ENCODE measurements around the gene SLC38A11. TPM values are rescaled to one million over a fixed set of nuclear protein-coding genes. Genes with fewer than 3 reads are reported as not detected.

SLC38A11 gene
- total and polyA plus RNA-seq, 2 experiments from 2014 or later, result not detected

- Mint-ChIP-seq H3K36me3 (ENCODE audit: low read depth) (no peaks in the 10 kb centered on the region), H3K27me3 (ENCODE audit: insufficient read depth, low read depth, poor library complexity) (no peaks in the 10 kb centered on the region), H3K4me1 (no peaks in the 10 kb centered on the region), H3K27ac (no peak overlapping the region), H3K4me3 (no peak overlapping the region), H3K9me3 (no peaks in the 10 kb centered on the region)
- H3K4me2 ChIP-seq, result no peak overlapping the region
- H3K9me2 ChIP-seq (ENCODE audit: insufficient read depth), result no peaks in the 10 kb centered on the region
- TF ChIP-seq NANOG (IDR thresholded peaks at IDR 0.05; ENCODE audit: borderline replicate concordance) (no peak), JUNB (IDR thresholded peaks at IDR 0.05; ENCODE audit: unreplicated experiment) (no peak), CREB1 (CRISPR knock-in tag; IDR thresholded peaks at IDR 0.05; ENCODE audit: low read depth) (no peak), ZNF331 (CRISPR knock-in tag; IDR thresholded peaks at IDR 0.05; ENCODE audit: low read depth) (no peak), EZH2 (IDR thresholded peaks at IDR 0.05; ENCODE audit: low read depth, unreplicated experiment) (no peak), REST (IDR thresholded peaks at IDR 0.05; ENCODE audit: unreplicated experiment) (no peak), EZH2phosphoT487 (IDR thresholded peaks at IDR 0.05; ENCODE audit: unreplicated experiment) (no peak), ZNF114 (CRISPR knock-in tag; IDR thresholded peaks at IDR 0.05) (no peak), ETS1 (IDR thresholded peaks at IDR 0.05) (no peak), ZNF462 (CRISPR knock-in tag; IDR thresholded peaks at IDR 0.05) (no peak), CTCF (conservative IDR thresholded peaks at IDR 0.05; ENCODE audit: low read depth in 2 of 2) (no peak), STAT1 (IDR thresholded peaks at IDR 0.05; ENCODE audit: unreplicated experiment) (no peak), POLR2AphosphoS5 (IDR thresholded peaks at IDR 0.05; ENCODE audit: low read depth) (no peak)
- no peak overlapping the region for H3K27ac ChIP-seq (ENCODE audit: low read depth)
- no peak for ATAC-seq
- no peaks in the 10 kb centered on the region for H3K79me2 ChIP-seq (replicated peaks; ENCODE audit: insufficient read depth)
- H3K27me3 ChIP-seq (ENCODE audit: insufficient read depth), result no peaks in the 10 kb centered on the region
- no peak overlapping the region for H3K4me3 ChIP-seq
- no peak overlapping the region for H2AFZ ChIP-seq
- H3K4me1 ChIP-seq (ENCODE audit: insufficient read depth), result no peaks in the 10 kb centered on the region
- no peaks in the 10 kb centered on the region for H3F3A ChIP-seq (replicated peaks; ENCODE audit: low read depth)
- DNase-seq (ENCODE audit: low spot score), result no peak
- H4K20me1 ChIP-seq (replicated peaks; ENCODE audit: insufficient read depth), result no peaks in the 10 kb centered on the region
- no peaks in the 10 kb centered on the region for H3K36me3 ChIP-seq (ENCODE audit: insufficient read depth)
Observed at GRCh38 chr2:165002638-165003037, 47.3 kb upstream of the SLC38A11 start.

All from GM23338 (cell line).